ENCODE data around the gene AP4M1.
A peak's percentile ranks its signal among the peaks of the same experiment; 100 is the strongest.

Gene AP4M1

DNA sequence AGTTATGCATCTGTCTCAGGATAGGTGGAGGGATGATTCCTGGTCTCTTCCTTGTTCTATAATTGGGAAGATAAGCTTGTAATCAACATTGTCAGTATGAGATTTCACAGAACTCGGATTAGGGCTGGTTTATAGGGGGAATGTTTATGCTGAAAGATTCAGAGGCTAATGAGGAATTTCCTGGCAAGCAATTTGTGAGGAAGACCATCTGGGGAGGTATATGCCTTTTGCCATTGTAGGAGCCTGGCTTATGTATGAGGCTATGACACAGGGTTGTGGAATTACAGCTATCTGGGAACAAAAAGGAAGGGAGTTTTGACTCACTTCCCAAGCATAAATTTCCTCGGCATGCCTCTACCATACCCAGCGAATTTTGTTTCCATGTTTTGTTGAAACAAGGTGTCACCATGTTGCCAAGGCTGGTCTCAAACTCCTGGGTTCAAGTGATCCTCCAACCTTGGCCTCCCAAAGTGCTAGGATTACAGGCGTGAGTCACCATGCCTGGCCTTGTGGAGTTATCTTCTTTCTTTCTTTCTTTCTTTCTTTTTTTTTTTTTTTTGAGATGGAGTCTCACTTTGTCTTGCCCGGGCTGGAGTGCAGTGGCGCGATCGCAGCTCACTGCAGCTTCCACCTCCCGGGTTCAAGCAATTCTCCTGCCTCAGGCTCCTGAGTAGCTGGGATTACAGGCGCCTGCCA is 14.2 kb upstream of the AP4M1 start:
- DNase-seq (ENCODE audit: low spot score): no peak

DNA sequence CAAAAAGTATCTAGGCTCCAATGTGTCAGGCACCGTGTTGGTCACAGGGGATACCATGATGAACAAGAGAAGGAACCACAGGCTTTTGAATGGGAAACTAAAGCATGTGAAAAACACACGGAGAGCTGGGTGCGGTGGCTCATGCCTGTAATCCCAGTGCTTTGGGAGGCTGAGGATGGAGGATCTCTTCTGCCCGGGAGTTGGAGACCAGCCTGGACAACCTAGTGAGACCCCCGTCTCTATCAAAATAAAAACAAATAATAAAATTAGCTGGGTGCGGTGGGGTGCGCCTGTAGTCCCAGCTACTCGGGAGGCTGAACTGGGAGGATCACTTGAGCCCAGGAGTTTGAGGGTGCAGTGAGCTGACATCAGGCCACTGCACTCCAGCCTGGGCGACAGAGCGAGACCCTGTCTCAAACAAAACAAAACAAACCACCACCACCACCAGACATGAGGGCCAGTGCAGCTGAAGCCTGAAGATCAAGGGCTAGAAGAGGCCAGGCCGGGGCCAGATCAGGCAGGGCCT is 13.3 kb upstream of the AP4M1 start:
- DNase-seq (ENCODE audit: low spot score): no peak

DNA sequence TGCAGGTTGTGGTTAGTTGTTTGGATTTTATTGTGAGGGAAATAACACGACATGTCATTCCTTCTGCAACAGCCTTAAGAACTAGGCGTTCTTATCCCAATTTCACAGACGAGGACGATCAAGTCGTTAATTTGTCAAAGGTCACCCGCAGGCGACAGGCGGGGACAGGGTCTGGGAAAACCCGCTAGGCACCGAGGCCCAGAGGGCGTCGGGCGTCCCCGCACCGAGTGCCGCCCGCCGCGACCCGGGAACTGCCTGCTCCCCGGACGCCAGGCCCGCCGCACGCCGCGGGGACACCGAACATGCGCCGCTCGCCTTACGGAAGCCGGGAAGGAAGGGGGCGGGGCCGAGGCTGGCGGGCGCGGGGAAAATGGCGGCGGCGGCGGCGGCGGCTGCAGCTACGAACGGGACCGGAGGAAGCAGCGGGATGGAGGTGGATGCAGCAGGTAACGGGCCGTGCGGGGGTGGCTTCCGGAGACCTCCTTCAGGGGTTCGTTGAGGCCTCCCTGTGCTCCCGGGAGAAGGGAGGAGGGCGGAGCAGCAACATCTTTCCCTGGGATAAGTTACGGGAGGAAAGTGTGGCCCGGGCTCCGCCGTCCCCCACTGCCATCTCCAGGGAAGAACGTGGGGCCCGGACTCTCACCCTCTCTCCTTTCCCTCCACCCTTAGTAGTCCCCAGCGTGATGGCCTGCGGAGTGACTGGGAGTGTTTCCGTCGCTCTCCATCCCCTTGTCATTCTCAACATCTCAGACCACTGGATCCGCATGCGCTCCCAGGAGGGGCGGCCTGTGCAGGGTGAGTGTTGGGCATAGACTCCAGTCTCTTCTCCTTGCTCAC is 12.6 kb upstream of the AP4M1 start, which contains the start of gene COPS6:
Gene COPS6, plus strand, starts transcription at position 349 of the 837 bp plus-strand sequence. Its CDS starts 22 bp downstream, at position 371.
- DNase-seq (ENCODE audit: low spot score): peak; percentile 84

- DNase-seq (ENCODE audit: low spot score): no peak
Observed at GRCh38 chr7:100089458-100090196, 11.8 kb upstream of the AP4M1 start.

- DNase-seq (ENCODE audit: low spot score): no peak
Observed at GRCh38 chr7:100090527-100091410, 10.7 kb upstream of the AP4M1 start.

DNA sequence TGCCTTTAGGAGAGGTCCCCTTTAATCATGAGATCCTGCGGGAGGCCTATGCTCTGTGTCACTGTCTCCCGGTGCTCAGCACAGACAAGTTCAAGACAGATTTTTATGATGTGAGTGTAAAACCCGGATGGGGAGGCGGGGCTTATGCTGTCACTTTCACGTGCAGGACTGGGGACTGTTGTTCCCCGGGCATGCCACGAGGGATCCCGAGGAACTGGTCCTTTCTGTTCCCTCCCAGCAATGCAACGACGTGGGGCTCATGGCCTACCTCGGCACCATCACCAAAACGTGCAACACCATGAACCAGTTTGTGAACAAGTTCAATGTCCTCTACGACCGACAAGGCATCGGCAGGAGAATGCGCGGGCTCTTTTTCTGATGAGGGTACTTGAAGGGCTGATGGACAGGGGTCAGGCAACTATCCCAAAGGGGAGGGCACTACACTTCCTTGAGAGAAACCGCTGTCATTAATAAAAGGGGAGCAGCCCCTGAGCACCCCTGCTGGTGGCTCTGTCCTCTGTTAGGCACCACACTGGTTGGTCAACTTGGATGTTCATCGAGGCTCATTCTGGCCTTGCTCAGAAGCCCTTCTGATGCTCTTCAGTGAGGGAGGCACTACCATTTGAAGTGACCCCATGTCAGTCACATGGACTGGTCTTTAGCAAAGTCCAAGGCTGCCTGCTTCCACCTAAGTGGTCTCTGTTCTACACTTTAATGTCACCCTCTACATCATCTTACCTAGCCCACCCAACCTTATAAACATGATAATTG is 9.8 kb upstream of the AP4M1 start:
- no peak for DNase-seq (ENCODE audit: low spot score)

- no peak for DNase-seq (ENCODE audit: low spot score)
Observed at GRCh38 chr7:100093054-100093453, 8.4 kb upstream of the AP4M1 start.

DNA sequence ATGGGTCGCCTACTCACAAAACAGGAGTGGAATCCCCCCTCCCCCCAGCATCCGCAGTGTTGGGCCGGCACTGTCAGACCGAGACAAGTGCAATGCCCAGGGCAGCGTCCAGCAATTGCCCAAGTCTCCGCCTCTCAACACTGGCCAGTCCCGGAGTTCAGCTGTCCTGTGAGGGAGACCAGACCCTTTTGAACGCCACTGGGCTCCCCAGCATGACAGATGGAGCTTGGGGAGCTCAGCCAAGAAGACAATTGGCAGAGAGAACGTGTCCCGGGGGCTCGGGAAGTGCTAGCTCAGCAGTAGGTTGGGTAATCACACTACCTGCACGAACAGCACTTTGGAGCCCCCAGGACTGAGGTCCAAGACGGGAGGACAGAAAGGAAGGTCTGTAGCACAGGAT is 7.9 kb upstream of the AP4M1 start:
- DNase-seq (ENCODE audit: low spot score): no peak

DNA sequence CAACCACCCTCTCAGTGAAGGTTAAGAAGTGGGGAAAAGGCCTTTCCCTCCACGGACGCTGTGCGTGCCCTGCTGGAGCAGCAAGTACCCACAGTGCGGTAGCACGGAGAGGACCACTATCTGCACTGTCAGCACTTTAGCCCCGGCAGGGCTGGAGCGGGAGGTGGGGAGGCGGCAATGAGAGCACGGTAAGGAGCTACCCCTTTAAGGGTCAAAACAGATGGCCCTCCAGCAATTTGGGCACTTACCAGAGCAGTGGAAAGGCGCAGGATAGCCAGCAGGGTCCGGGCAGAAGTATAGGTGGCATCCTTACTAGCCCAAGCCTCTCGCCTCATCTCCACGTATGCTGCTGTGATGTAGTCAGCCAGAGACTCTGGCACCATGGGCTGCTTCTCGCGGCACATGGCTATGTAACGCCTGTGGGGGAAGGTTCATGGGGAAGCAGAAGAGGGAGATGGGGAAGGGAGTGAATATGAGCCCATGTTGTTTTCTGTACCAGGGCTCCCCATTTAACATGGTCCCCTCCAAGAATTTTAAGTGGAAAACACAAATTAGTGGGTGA is 7.4 kb upstream of the AP4M1 start:
- DNase-seq (ENCODE audit: low spot score): no peak

- no peak for DNase-seq (ENCODE audit: low spot score)
Observed at GRCh38 chr7:100095289-100095688, 6.2 kb upstream of the AP4M1 start.

DNA sequence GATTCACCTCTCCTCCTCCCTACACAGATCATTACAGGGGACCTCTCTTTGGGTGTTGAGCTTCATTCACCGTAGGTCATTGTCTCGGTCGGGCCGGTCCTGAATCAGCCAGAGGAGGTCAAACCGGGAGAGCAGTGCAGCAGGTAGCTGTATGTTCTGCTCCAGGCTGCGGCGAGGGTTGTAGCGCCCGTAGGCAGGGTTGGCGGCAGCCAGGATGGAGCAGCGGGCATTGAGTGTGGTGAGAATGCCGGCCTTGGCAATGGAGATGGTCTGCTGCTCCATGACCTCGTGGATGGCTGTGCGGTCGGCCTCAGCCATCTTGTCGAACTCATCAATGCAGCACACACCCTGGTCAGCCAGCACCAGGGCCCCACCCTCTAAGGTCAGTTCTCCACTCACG is 5.7 kb upstream of the AP4M1 start:
- DNase-seq (ENCODE audit: low spot score): no peak

- no peak for DNase-seq (ENCODE audit: low spot score)
Observed at GRCh38 chr7:100098913-100099312, 2.5 kb upstream of the AP4M1 start.

GRCh38 chr7:100099452-100099851 is 2.0 kb upstream of the AP4M1 start:
- no peak for DNase-seq (ENCODE audit: low spot score)

- peak; percentile 84 for DNase-seq (ENCODE audit: low spot score)
Observed at GRCh38 chr7:100100420-100101015, 925 bp upstream of the AP4M1 start.

GRCh38 chr7:100102950-100103840 is 1.8 kb downstream of the AP4M1 start:
- DNase-seq (ENCODE audit: low spot score): no peak

DNA sequence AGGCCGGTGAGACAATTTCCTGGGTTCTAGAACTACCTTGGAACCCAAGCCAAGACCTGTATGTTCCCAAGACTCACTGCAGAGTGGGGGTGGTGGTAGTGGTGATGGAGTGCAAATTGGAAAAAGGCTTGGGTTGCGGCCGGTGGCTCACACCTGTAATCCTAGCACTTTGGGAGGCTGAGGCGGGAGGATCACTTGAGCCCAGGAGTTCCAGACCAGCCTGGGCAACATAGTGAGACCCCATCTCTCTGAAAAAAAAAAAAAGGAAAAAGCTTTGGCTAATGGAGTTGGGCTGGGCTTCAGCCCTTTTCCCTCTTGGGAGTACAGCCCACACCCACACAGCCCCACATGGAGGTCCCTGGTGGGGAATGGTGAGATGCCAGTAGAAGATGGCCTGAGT is 4.1 kb downstream of the AP4M1 start:
- no peak for DNase-seq (ENCODE audit: low spot score)

DNA sequence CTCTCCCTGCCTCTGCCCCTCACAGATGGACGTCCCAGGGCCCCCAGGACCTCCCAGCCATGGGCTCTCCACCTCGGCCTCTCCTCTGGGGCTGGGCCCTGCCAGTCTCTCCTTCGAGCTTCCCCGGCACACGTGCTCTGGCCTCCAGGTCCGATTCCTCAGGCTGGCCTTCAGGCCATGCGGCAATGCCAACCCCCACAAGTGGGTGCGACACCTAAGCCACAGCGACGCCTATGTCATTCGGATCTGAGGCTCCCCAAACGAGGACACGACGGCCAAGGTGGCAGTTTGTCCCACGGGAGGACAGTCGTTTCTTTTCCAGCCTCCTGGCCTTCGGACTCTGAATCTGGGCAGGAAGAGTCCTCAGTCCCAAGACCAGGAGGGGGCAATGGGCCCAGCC is 5.2 kb downstream of the AP4M1 start:
- no peak for DNase-seq (ENCODE audit: low spot score)

- no peak for DNase-seq (ENCODE audit: low spot score)
Observed at GRCh38 chr7:100107125-100107737, 5.8 kb downstream of the AP4M1 start.

All from CD4-positive, alpha-beta T cell treated with Interleukin-15 for 4 hours (primary cell).